CD4-positive, alpha-beta T cell treated with Interleukin-1 beta for 1 hour (primary cell): ENCODE measurements around the gene IQUB.
"Not testable (repeated sequence)": the region's sequence is repeated elsewhere in the genome, so short reads cannot be mapped to it uniquely, and the experiment has no call there.

Source experiments
- DNase-seq, 2 donors: peaks; one replicate each; pipeline ENCODE4 v3.0.0-alpha.2; 2020 to 2022

The IQUB gene

GRCh38 chr7:123534383-123535260, at the start of gene IQUB:
Gene IQUB (minus strand): TSS chr7:123534595. CDS start chr7:123512340, 22,255 bp downstream.
- peak; percentile 94 to 95 for DNase-seq

- no peak for DNase-seq
Measured at GRCh38 chr7:123583821-123584220, 49.4 kb upstream of the IQUB start.

GRCh38 chr7:123581162-123581459, 46.7 kb upstream of the IQUB start:
- no peak for DNase-seq

- DNase-seq = peak in 1 of 2 donors; percentile 14
Measured at GRCh38 chr7:123580406-123581161, 46.2 kb upstream of the IQUB start.

- no peak for DNase-seq
Measured at GRCh38 chr7:123579416-123579815, 45.0 kb upstream of the IQUB start.

- DNase-seq = no peak
Measured at GRCh38 chr7:123573896-123574467, 39.6 kb upstream of the IQUB start.

- no peak for DNase-seq
Measured at GRCh38 chr7:123573341-123573740, 38.9 kb upstream of the IQUB start.

- no peak for DNase-seq
Measured at GRCh38 chr7:123571684-123572083, 37.3 kb upstream of the IQUB start.

GRCh38 chr7:123571187-123571586, 36.8 kb upstream of the IQUB start:
- no peak for DNase-seq

GRCh38 chr7:123570390-123571182, 36.2 kb upstream of the IQUB start:
- no peak for DNase-seq

- DNase-seq = no peak
Measured at GRCh38 chr7:123569352-123570010, 35.1 kb upstream of the IQUB start.

- no peak for DNase-seq
Measured at GRCh38 chr7:123562121-123562520, 27.7 kb upstream of the IQUB start.

- no peak for DNase-seq
Measured at GRCh38 chr7:123558289-123558874, 24.0 kb upstream of the IQUB start.

- peak; percentile 97 to 99 for DNase-seq
Measured at GRCh38 chr7:123557398-123558288, 23.2 kb upstream of the IQUB start, which contains the start of gene NDUFA5. Gene NDUFA5 (minus strand): TSS chr7:123557818. CDS start chr7:123557795, 23 bp downstream.

GRCh38 chr7:123557016-123557397, 22.6 kb upstream of the IQUB start:
- DNase-seq = no peak

- no peak for DNase-seq
Measured at GRCh38 chr7:123555484-123555883, 21.1 kb upstream of the IQUB start.

- DNase-seq = no peak
Measured at GRCh38 chr7:123553159-123553558, 18.8 kb upstream of the IQUB start.

GRCh38 chr7:123552641-123553040, 18.2 kb upstream of the IQUB start:
- DNase-seq = no peak

- not testable (repeated sequence) for DNase-seq
Measured at GRCh38 chr7:123552134-123552533, 17.7 kb upstream of the IQUB start.

GRCh38 chr7:123548406-123548805, 14.0 kb upstream of the IQUB start:
- no peak for DNase-seq

GRCh38 chr7:123539871-123540270, 5.5 kb upstream of the IQUB start:
- DNase-seq = no peak
